HepG2 (cell line): ENCODE data around the gene TMEM14A. TPM values are rescaled to one million over a fixed set of nuclear protein-coding genes. Genes with fewer than 3 reads are reported as not detected.
A peak's percentile ranks its signal among the peaks of the same experiment; 100 is the strongest.

Experiments used
- ADNP ChIP-seq: sonication (generic); formaldehyde crosslinking; IDR thresholded peaks from 2 replicates; pipeline ENCODE4 v1.4.0; 2020; ENCODE audit warnings: missing genetic modification reagents
- ETS1 ChIP-seq: sonication (generic); formaldehyde crosslinking; IDR thresholded peaks from 2 replicates; pipeline ENCODE4 v1.4.0; 2020; ENCODE audit warnings: missing genetic modification reagents
- EZH2 ChIP-seq: conservative IDR thresholded peaks from 2 replicates; pipeline ENCODE4 v1.6.1; 2012; ENCODE audit warnings: mild to moderate bottlenecking, low read depth, low read length, moderate library complexity
- FOXA3 ChIP-seq: IDR thresholded peaks from 2 replicates; pipeline ENCODE4 v1.6.1; 2016; ENCODE audit warnings: missing genetic modification reagents, missing compliant biosample characterization
- ISL2 ChIP-seq: sonication (generic); formaldehyde crosslinking; IDR thresholded peaks from 2 replicates; pipeline ENCODE4 v1.5.0; 2020; ENCODE audit warnings: missing genetic modification reagents
- JARID2 ChIP-seq: sonication (generic); formaldehyde crosslinking; IDR thresholded peaks from 2 replicates; pipeline ENCODE4 v1.8.1; 2023; ENCODE audit warnings: missing genetic modification reagents, inconsistent platforms; ENCODE audit not compliant: insufficient replicate concordance
- JUNB ChIP-seq: sonication (generic); formaldehyde crosslinking; IDR thresholded peaks from 2 replicates; pipeline ENCODE4 v1.8.0; 2022; ENCODE audit warnings: missing genetic modification reagents, mild to moderate bottlenecking, borderline replicate concordance
- MED13 ChIP-seq: sonication (generic); formaldehyde crosslinking; IDR thresholded peaks from 2 replicates; pipeline ENCODE4 v1.5.0; 2020; ENCODE audit warnings: missing genetic modification reagents
- MTERF4 ChIP-seq: sonication (generic); formaldehyde crosslinking; IDR thresholded peaks from 2 replicates; pipeline ENCODE4 v1.8.0; 2023; ENCODE audit warnings: mild to moderate bottlenecking, missing genetic modification reagents
- MYNN ChIP-seq: sonication (generic); formaldehyde crosslinking; IDR thresholded peaks from 2 replicates; pipeline ENCODE4 v1.4.0; 2020; ENCODE audit warnings: mild to moderate bottlenecking, low read depth, missing genetic modification reagents
- PCBP1 ChIP-seq: fragments of 200-400 bp; formaldehyde crosslinking; IDR thresholded peaks from 2 replicates; pipeline ENCODE4 v1.6.1; 2017; ENCODE audit warnings: mild to moderate bottlenecking, low read depth, low read length, borderline replicate concordance
- RORA ChIP-seq: sonication (generic); formaldehyde crosslinking; IDR thresholded peaks from 2 replicates; pipeline ENCODE4 v1.5.0; 2020; ENCODE audit warnings: mild to moderate bottlenecking, missing genetic modification reagents, moderate library complexity
- SIX4 ChIP-seq: sonication (generic); formaldehyde crosslinking; IDR thresholded peaks from 2 replicates; pipeline ENCODE4 v1.4.0; 2020; ENCODE audit warnings: missing genetic modification reagents
- SRSF1 ChIP-seq: fragments of 200-400 bp; formaldehyde crosslinking; optimal IDR thresholded peaks from 2 replicates; pipeline ENCODE3; 2017; ENCODE audit warnings: mild to moderate bottlenecking, low read depth, low read length, moderate library complexity
- ZBTB20 ChIP-seq: sonication (generic); formaldehyde crosslinking; IDR thresholded peaks from 2 replicates; pipeline ENCODE4 v1.8.1; 2023; ENCODE audit warnings: missing genetic modification reagents, low read depth, mild to moderate bottlenecking, borderline replicate concordance
- ZFP82 ChIP-seq: sonication (generic); formaldehyde crosslinking; IDR thresholded peaks from 2 replicates; pipeline ENCODE4 v1.5.1; 2020; ENCODE audit warnings: mild to moderate bottlenecking, missing genetic modification reagents, borderline replicate concordance
- ZNF124 ChIP-seq: sonication (generic); formaldehyde crosslinking; IDR thresholded peaks from 2 replicates; pipeline ENCODE4 v1.4.0; 2020; ENCODE audit warnings: missing genetic modification reagents
- ZNF343 ChIP-seq: sonication (generic); formaldehyde crosslinking; IDR thresholded peaks from 2 replicates; pipeline ENCODE4 v1.4.0; 2020; ENCODE audit warnings: mild to moderate bottlenecking, missing genetic modification reagents
- ZNF451 ChIP-seq: sonication (generic); formaldehyde crosslinking; IDR thresholded peaks from 2 replicates; pipeline ENCODE4 v1.5.0; 2020; ENCODE audit warnings: mild to moderate bottlenecking, missing genetic modification reagents
- ZSCAN30 ChIP-seq: sonication (generic); formaldehyde crosslinking; IDR thresholded peaks from 2 replicates; pipeline ENCODE4 v1.5.0; 2020; ENCODE audit warnings: mild to moderate bottlenecking, missing genetic modification reagents
- polyA plus RNA-seq, 8 experiments: library from polyadenylated mRNA; depleted of rRNA in 3 of 8; stranded (reverse) in 7 of 8; unstranded in 1 of 8; fragments of >200 nt; fragmentation: Illumina TruSeq in 4 of 8; extraction: Trizol in 4 of 8; gene quantifications; 2 replicates each; pipeline versions ENCODE4 v1.2.1 to v1.2.3, GENCODE V29; 2011 to 2016; ENCODE audit warnings: low read depth in 4 of 8, missing spikeins in 1 of 8, mixed read lengths in 1 of 8; ENCODE audit not compliant: insufficient read depth in 1 of 8
- total RNA-seq, 5 experiments: library from RNA; depleted of rRNA; stranded (reverse); fragments of >200 nt; fragmentation: Illumina TruSeq; extraction: Trizol; gene quantifications; 2 replicates each; pipeline ENCODE4 v1.2.3, GENCODE V29; 2016; ENCODE audit warnings: low read depth in 1 of 5
- TF ChIP-seq, protein P1 (sequence below): sonication (generic); formaldehyde crosslinking; IDR thresholded peaks from 2 replicates; pipeline ENCODE4 v1.4.0; 2020; ENCODE audit warnings: missing genetic modification reagents, mild to moderate bottlenecking, borderline replicate concordance
- TF ChIP-seq, protein P2 (sequence below): IDR thresholded peaks from 2 replicates; pipeline ENCODE4 v1.6.1; 2018; ENCODE audit warnings: missing genetic modification reagents
- TF ChIP-seq, protein P3 (sequence below): sonication (generic); formaldehyde crosslinking; IDR thresholded peaks from 2 replicates; pipeline ENCODE4 v1.9.0; 2022; ENCODE audit warnings: missing genetic modification reagents, mild to moderate bottlenecking, borderline replicate concordance

Gene TMEM14A
- total and polyA plus RNA-seq, 2 of the 13 experiments (the other 11 are each of a cell fraction or from before 2014, with no cell fraction given): 24.6 to 73.7 TPM

GRCh38 chr6:52725535-52726192 lies 54.8 kb downstream of the TMEM14A start (continued):
- peak; percentile 100 for TF ChIP-seq ISL2 (CRISPR knock-in tag)
- TF ChIP-seq, protein P1, sequence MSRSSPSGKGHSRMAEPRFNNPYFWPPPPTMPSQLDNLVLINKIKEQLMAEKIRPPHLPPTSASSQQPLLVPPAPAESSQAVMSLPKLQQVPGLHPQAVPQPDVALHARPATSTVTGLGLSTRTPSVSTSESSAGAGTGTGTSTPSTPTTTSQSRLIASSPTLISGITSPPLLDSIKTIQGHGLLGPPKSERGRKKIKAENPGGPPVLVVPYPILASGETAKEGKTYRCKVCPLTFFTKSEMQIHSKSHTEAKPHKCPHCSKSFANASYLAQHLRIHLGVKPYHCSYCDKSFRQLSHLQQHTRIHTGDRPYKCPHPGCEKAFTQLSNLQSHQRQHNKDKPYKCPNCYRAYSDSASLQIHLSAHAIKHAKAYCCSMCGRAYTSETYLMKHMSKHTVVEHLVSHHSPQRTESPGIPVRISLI (CRISPR knock-in tag): peak; percentile 73; the same call in 1 of the 2 replicates
- TF ChIP-seq ZBTB20 (CRISPR knock-in tag): peak; percentile 97
- peak; percentile 100 for TF ChIP-seq FOXA3 (CRISPR knock-in tag)
- no peak; the same call in 1 of the 2 replicates for TF ChIP-seq ZNF451 (CRISPR knock-in tag)
- peak; percentile 95 for TF ChIP-seq SIX4 (CRISPR knock-in tag)
- no peak for TF ChIP-seq SRSF1
- peak; percentile 39; the same call in 1 of the 2 replicates for TF ChIP-seq RORA (CRISPR knock-in tag)
- TF ChIP-seq ZNF124 (CRISPR knock-in tag): peak; percentile 87; the same call in 1 of the 2 replicates
- TF ChIP-seq MED13: peak; percentile 99
- no peak for TF ChIP-seq EZH2
- TF ChIP-seq ZFP82 (CRISPR knock-in tag): no peak
- no peak for TF ChIP-seq MTERF4 (CRISPR knock-in tag)
- no peak for TF ChIP-seq PCBP1
- TF ChIP-seq ZSCAN30: no peak
- TF ChIP-seq, protein P2, sequence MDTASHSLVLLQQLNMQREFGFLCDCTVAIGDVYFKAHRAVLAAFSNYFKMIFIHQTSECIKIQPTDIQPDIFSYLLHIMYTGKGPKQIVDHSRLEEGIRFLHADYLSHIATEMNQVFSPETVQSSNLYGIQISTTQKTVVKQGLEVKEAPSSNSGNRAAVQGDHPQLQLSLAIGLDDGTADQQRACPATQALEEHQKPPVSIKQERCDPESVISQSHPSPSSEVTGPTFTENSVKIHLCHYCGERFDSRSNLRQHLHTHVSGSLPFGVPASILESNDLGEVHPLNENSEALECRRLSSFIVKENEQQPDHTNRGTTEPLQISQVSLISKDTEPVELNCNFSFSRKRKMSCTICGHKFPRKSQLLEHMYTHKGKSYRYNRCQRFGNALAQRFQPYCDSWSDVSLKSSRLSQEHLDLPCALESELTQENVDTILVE (CRISPR knock-in tag): peak; percentile 92; the same call in 1 of the 2 replicates
- no peak for TF ChIP-seq MYNN
- TF ChIP-seq, protein P3, sequence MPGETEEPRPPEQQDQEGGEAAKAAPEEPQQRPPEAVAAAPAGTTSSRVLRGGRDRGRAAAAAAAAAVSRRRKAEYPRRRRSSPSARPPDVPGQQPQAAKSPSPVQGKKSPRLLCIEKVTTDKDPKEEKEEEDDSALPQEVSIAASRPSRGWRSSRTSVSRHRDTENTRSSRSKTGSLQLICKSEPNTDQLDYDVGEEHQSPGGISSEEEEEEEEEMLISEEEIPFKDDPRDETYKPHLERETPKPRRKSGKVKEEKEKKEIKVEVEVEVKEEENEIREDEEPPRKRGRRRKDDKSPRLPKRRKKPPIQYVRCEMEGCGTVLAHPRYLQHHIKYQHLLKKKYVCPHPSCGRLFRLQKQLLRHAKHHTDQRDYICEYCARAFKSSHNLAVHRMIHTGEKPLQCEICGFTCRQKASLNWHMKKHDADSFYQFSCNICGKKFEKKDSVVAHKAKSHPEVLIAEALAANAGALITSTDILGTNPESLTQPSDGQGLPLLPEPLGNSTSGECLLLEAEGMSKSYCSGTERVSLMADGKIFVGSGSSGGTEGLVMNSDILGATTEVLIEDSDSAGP (CRISPR knock-in tag): no peak; the same call in 1 of the 2 replicates
- TF ChIP-seq JUNB (CRISPR knock-in tag): peak; percentile 94
- TF ChIP-seq ETS1: no peak
- peak; percentile 71; the same call in 1 of the 2 replicates for TF ChIP-seq ZNF343 (CRISPR knock-in tag)
- no peak for TF ChIP-seq ADNP
- TF ChIP-seq JARID2: no peak
